ENCODE measurements around the gene ABHD17C.
"Not testable (repeated sequence)": the region's sequence is repeated elsewhere in the genome, so short reads cannot be mapped to it uniquely, and the experiment has no call there.

The ABHD17C gene

DNA sequence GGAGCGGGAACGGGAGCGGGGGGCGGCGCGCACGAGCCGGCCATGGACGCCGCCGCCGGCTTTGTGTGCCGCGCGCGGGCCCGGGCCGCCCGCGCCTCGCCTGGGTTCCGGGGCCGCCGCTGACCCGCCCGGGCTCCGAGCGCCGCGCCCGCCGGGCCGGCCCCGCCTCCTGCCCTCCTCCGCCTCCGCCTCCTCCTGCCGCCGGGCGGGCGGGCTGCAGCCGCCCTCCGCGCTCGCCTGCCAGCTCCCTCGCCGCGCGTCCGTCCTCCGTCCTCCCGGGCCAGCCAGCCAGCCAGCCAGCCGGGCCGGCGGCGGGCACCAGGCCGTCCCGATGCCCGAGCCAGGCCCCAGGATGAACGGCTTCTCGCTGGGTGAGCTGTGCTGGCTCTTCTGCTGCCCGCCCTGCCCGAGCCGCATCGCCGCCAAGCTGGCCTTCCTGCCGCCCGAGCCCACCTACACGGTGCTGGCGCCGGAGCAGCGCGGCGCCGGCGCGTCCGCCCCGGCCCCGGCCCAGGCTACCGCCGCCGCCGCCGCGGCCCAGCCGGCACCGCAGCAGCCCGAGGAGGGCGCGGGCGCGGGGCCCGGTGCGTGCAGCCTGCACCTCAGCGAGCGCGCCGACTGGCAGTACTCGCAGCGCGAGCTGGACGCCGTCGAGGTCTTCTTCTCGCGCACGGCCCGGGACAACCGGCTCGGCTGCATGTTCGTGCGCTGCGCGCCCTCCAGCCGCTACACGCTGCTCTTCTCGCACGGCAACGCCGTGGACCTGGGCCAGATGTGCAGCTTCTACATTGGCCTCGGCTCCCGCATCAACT is at the start of gene ABHD17C:
ABHD17C (plus strand) TSS at position 212 of the 812 bp plus-strand sequence; CDS start at position 332, 120 bp downstream.
- DNase-seq: no peak

- no peak for DNase-seq
Observed at GRCh38 chr15:80645494-80646065, 49.5 kb upstream of the ABHD17C start.

- DNase-seq: not testable (repeated sequence)
Observed at GRCh38 chr15:80647424-80647823, 47.7 kb upstream of the ABHD17C start.

DNA sequence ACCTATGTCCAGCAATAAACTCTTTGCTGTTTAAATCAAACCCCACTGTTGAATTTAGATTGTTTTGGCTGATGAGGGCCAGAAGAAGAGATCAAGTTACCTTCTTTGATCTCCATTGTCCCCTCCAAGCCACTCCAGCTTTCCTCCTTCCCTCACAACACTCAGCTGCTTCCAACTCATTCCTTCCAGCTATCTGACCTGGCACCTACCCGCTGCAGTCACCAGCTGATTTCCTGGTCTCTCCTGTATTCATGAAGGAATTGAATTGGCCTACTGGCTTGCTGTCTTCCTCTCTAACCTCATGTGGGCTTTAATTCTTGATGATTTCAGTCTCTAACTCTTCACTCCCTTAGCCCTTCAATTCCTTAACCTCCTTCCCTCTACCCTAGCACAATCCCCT is 40.8 kb upstream of the ABHD17C start:
- DNase-seq: no peak

DNA sequence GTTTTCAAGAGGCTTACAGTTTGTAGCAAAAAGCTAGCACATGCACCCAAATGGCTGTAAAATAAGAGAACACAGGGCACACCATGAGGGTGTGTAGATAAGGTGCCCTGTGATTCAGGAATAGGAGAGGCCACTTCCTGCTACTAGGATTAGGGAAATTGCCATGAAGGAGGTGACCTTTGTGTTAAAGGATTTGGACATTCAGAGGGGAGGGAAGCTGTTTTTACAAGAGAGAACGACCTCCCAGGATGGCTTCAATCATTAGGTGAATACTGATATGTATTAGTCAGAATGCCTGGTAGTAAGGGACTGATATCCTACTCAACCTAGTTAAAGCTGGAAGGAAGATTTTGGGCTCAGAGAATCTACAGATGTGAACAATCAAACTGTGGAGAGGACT is 35.7 kb upstream of the ABHD17C start:
- no peak for DNase-seq

GRCh38 chr15:80660119-80660518 is 35.0 kb upstream of the ABHD17C start:
- no peak for DNase-seq

DNA sequence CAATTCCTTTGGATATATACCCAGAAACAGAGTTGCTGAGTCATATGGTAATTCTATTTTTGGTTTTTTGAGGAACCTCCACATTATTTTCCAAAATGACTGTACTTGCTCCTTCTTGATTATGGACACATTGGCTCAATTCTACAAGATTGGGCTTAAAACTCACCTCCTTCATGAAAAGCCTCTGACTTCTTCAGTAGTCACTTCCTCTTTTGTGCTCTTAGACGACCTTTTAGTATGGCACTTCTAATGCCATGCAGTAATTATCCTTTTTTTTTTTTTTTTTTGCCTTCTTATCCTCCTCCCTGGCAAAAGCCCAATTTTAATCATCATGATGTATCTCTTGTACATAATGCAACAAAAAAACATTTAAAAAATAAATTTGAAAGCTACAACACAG is 33.0 kb upstream of the ABHD17C start:
- no peak for DNase-seq

DNA sequence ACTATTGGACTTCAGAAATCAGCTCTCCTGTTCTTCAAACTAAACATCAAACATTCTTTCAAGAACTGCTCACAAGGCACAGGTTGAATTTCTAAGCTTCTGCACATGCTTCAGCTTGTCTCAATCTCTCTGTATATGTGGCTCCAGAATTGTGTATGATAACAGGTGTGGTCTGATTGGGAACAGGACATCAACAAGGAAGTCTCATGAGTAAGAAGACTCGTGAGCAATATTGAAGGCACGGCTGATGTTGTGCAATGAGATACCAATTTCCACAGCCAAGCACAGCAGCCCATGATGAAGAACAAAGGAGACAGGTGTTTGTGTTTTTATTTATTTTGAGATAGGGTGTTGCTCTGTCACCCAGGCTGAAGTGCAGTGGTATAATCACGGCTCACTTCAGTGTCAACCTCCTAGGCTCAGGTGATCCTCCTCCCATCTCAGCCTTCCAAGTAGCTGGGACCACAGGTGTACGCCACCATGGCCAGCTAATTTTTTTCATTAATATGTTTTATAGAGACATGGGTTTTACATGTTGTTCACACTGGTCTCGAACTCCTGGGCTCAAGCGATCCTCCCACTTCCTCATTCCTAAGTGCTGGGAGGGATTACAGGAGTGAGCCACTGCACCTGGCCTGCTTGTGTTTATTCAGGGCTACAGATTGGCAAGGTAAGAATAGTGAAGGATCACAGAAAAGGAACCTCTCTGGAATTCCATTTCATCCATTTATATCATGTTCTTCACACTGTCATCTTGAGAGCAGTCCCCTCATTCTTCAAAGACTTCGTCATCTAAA is 32.2 kb upstream of the ABHD17C start:
- DNase-seq: no peak

DNA sequence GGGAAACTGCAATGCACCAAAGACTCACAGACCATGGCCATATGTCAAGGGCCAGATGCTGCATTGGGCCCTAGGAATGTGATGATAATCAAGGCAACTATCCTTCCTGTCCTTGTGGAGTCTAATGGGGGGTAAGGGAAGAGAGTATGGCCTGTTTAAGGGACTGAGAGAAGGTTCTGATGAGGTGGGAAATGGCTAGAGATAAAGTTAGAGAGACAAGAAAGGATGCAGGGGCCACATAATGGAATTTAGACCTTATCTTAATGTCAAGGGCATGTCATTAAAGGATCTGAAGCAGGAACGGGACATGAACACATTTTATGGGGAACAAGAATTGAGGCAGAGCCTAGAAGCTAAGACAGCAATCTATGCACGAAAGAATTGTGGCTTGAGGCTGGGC is 30.0 kb upstream of the ABHD17C start:
- DNase-seq: no peak

- DNase-seq: no peak
Observed at GRCh38 chr15:80667936-80668335, 27.2 kb upstream of the ABHD17C start.

- DNase-seq: no peak
Observed at GRCh38 chr15:80668546-80669236, 26.4 kb upstream of the ABHD17C start.

GRCh38 chr15:80669663-80670273 is 25.3 kb upstream of the ABHD17C start:
- DNase-seq: no peak

DNA sequence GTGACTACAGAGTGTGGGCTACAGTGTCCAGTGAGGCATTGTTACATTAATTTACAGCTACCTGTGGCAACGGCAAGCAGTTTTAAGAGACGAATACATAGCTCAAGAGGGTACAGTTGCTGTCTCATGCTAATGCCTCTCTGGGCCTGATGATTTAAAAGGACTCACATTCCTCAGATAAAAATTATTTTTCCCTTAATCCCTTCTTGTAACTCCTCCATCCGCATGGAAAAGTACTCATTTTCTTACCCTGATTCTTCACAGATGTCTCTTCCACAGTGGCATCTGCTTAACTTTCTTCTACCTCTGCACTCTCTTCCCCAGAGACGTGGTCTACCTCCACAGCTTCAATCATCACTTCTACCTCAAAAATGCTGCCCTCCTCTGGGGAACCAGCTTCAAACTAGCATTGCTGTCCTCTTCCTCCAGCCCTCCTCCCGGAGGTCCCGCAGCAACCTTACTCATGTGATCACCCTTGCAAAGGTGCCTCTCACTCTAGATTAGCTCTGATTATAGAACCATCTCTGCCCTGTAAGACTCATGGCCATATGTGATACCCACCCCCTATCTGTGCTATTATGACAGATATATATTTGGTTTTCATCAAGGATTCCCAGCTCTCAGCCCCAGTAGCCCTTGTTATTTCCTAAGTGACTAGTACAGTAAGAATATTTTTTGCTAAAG is 21.4 kb upstream of the ABHD17C start:
- no peak for DNase-seq

DNA sequence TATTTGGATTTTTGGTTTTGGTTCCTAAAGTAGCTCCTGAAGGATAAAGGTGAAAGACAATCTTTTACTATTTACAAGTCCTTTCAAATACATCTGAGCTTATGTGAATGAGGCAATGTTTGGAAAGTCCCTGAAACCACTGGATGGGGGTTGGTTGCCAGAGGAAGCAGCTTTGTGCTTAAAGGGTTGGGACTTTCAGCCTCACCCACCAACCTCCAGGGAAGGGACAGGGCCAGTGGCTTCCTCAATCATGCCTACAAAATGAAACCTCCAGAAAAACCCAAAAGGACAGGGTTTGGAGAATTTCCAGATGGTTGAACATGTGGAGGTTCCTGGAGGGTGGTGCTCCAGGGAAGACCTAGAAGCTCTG is 20.9 kb upstream of the ABHD17C start:
- no peak for DNase-seq

DNA sequence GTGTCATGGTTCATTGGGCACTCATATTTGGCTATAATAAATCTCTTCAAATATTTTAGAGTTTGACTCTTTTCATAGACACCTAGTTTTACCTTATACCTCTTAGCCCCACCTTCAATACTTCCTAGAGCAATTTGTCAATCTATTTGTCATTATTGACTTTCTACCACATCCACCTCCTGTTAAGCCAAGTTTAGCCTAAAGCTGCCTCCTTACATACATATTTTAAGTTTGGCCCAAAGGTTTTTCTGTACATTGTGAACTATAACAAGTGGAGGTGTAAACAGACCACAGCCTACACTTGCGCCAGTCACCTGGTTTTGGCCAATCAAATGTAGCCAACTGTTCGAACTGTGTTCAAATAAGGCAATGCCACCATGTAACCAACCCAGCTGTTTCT is 18.1 kb upstream of the ABHD17C start:
- no peak for DNase-seq

DNA sequence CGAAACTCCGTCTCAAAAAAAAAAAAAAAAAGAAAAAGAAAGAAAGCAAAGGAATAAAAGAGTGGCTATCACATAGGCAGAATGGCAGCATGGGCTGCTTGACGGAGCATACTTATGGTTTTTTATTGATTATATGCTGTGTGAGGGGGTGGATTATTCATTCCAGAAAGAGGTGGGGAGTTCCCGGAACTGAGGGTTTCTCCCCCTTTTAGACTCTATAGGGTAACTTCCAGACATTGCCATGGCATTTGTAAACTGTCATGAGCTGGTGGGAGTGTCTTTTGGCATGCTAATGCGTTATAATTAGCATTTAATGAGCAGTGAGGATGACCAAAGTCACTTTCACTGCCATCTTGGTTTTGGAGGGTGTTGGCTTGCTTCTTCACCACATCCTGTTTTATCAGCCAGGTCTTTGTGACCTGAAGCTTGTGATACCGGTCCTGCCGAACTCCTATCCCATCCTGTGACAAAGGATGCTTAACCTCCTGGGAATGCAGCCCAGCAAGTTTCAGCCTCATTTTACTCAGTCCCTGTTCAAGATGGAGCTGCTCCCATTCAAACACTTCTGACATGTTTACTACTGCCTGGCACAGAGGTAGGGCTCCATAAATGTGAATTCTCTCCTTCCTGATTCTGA is 15.8 kb upstream of the ABHD17C start:
- DNase-seq: no peak

GRCh38 chr15:80679804-80680175 is 15.3 kb upstream of the ABHD17C start:
- DNase-seq: no peak

DNA sequence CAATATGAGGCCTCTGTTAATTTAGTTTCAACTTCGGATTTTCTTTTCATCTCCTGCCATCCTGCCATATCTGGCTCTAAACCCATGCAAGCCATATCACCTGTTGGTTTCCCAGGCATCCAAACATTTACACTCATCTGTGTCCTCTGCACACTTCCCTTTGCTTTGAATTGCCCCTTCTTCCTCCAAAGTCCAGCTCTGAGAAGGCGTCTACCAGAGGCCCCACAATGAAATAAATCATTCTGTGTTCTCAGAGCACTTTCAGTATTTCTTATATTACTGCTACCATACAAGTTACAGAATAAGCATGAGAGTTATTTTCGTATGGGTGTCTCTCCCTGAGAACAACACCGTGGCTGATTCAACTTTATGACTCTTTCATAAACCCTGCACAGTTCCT is 12.9 kb upstream of the ABHD17C start:
- no peak for DNase-seq

GRCh38 chr15:80684697-80685096 is 10.4 kb upstream of the ABHD17C start:
- DNase-seq: no peak

GRCh38 chr15:80685628-80686027 is 9.5 kb upstream of the ABHD17C start:
- no peak for DNase-seq

DNA sequence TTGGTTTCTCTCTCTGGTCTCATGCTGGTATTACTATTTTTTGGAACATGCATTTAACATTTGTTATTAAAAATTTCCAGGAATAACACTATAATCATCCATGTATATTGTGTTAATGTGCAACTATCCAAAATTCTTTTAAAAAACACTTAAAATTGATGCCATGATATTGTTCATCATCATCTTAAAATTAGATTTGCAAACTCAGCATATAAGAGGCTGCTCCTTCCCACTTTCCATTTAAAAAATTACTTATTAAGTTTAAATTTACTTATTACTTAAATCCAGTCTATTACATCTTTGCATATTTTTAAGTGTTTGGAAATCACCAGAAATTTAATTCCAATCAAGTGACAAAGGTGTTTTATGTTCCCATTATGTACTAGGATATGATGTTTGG is 5.8 kb upstream of the ABHD17C start:
- DNase-seq: no peak

GRCh38 chr15:80689716-80690115 is 5.4 kb upstream of the ABHD17C start:
- no peak for DNase-seq
